Mesothelial cell of epicardium (in vitro differentiated cells): ENCODE measurements around the gene BCAT1. TPM values are rescaled to one million over a fixed set of nuclear protein-coding genes. Genes with fewer than 3 reads are reported as not detected.

Source experiments
- DNase-seq, 2 experiments: peaks; one replicate each; pipeline ENCODE4 v3.0.0; 2021; ENCODE audit warnings: low spot score in 2 of 2; ENCODE audit not compliant: unreplicated experiment in 2 of 2
- H3K27ac Mint-ChIP-seq: 2 replicates; pipeline ENCODE4 v1.8.0; 2021; ENCODE audit warnings: mixed read lengths
- H3K27me3 Mint-ChIP-seq: 2 replicates; pipeline ENCODE4 v1.8.0; 2021; ENCODE audit warnings: low read depth, mixed read lengths
- H3K36me3 Mint-ChIP-seq: 2 replicates; pipeline ENCODE4 v1.8.0; 2021; ENCODE audit warnings: mixed read lengths
- H3K4me1 Mint-ChIP-seq: 2 replicates; pipeline ENCODE4 v1.8.0; 2021; ENCODE audit warnings: mixed read lengths
- H3K4me3 Mint-ChIP-seq: 2 replicates; pipeline ENCODE4 v1.8.0; 2021; ENCODE audit warnings: mild to moderate bottlenecking, moderate library complexity, mixed read lengths
- H3K9me3 Mint-ChIP-seq: 2 replicates; pipeline ENCODE4 v1.8.0; 2021; ENCODE audit warnings: mixed read lengths
- CTCF ChIP-seq: fragments of 200-600 bp; sonication (generic); IDR thresholded peaks from one replicate; pipeline ENCODE4 v1.5.0; 2021; ENCODE audit warnings: antibody characterized with exemption; ENCODE audit not compliant: unreplicated experiment
- total RNA-seq: library from RNA; stranded (reverse); gene quantifications from 3 replicates; pipeline ENCODE4 v1.2.1, GENCODE V29; 2021

The BCAT1 gene
- total RNA-seq, 1 donor from 2014 or later: 121 TPM

- H3K27me3 Mint-ChIP-seq: no peaks in the 10 kb centered on the region
- H3K4me1 Mint-ChIP-seq: no peaks in the 10 kb centered on the region
- H3K9me3 Mint-ChIP-seq: peaks cover 6% of the 10 kb centered on the region
- no peak overlapping the region for H3K27ac Mint-ChIP-seq
- peaks cover 60% of the 10 kb centered on the region for H3K36me3 Mint-ChIP-seq
- no peak for TF ChIP-seq CTCF
- no peak overlapping the region for H3K4me3 Mint-ChIP-seq
- DNase-seq: no peak
These were observed 124.9 kb downstream of the BCAT1 start for GRCh38 chr12:24823808-24824515.

- Mint-ChIP-seq H3K4me1 (no peaks in the 10 kb centered on the region), H3K27me3 (no peaks in the 10 kb centered on the region), H3K4me3 (no peak overlapping the region), H3K27ac (no peak overlapping the region), H3K36me3 (peaks cover 59% of the 10 kb centered on the region), H3K9me3 (peaks cover 6% of the 10 kb centered on the region)
- no peak for DNase-seq
- TF ChIP-seq CTCF: no peak
These were observed 126.6 kb downstream of the BCAT1 start for GRCh38 chr12:24822121-24822899.

- no peak for TF ChIP-seq CTCF
- peaks cover 58% of the 10 kb centered on the region for H3K36me3 Mint-ChIP-seq
These were observed 127.2 kb downstream of the BCAT1 start for GRCh38 chr12:24821691-24822090.

GRCh38 chr12:24820872-24821271, 128.0 kb downstream of the BCAT1 start:
- Mint-ChIP-seq H3K36me3 (peaks cover 58% of the 10 kb centered on the region), H3K4me1 (no peaks in the 10 kb centered on the region), H3K27me3 (no peaks in the 10 kb centered on the region), H3K9me3 (peaks cover 3% of the 10 kb centered on the region), H3K4me3 (no peak overlapping the region), H3K27ac (no peak overlapping the region)
- no peak for TF ChIP-seq CTCF
- DNase-seq: no peak

More at GRCh38 chr12:24821691-24822090, 127.2 kb downstream of the BCAT1 start:
- Mint-ChIP-seq H3K27me3 (no peaks in the 10 kb centered on the region), H3K4me1 (no peaks in the 10 kb centered on the region), H3K27ac (no peak overlapping the region), H3K9me3 (peaks cover 4% of the 10 kb centered on the region), H3K4me3 (no peak overlapping the region)
- DNase-seq: no peak

GRCh38 chr12:24818351-24818750, 130.6 kb downstream of the BCAT1 start:
- Mint-ChIP-seq H3K9me3 (no peaks in the 10 kb centered on the region), H3K27me3 (no peaks in the 10 kb centered on the region), H3K4me1 (no peaks in the 10 kb centered on the region), H3K36me3 (peaks cover 50% of the 10 kb centered on the region), H3K4me3 (no peak overlapping the region), H3K27ac (no peak overlapping the region)
- no peak for TF ChIP-seq CTCF
- no peak for DNase-seq
